Endothelial cell of umbilical vein (primary cell): ENCODE results near the gene METTL16. TPM values are rescaled to one million over a fixed set of nuclear protein-coding genes. Genes with fewer than 3 reads are reported as not detected.

Experiments used
- BruUV-seq: library from RNA; stranded (reverse); fragments of 400-500 nt; replicated peaks from 2 replicates; lab custom pipeline; 2021; lab: Mats Ljungman, UMichigan
- CTCF ChIA-PET: fragments of 300-600, 350-600 bp; sonication (Branson Sonifier 250); formaldehyde crosslinking; loops from one replicate; lab custom pipeline; 2021; ENCODE audit warnings: antibody characterized with exemption, inconsistent platforms; lab: Charles Lee
- POLR2A ChIA-PET: fragments of 300-600, 350-600 bp; sonication (Branson Sonifier 250); formaldehyde crosslinking; loops from one replicate; lab custom pipeline; 2021; ENCODE audit warnings: antibody characterized with exemption, inconsistent platforms; lab: Charles Lee
- DNase-seq: peaks from one replicate; pipeline ENCODE4 v3.0.0-alpha.2; 2011; ENCODE audit warnings: low read depth, low spot score
- FAIRE-seq: peaks from 2 replicates; lab custom pipeline; 2011; peaks lifted over from hg19 to GRCh38; lab: Jason Lieb, UNC
- H2AFZ ChIP-seq: 2 replicates; pipeline ENCODE4 v1.6.0; 2012; ENCODE audit warnings: low read depth, low read length, control low read depth, inconsistent platforms
- H3K27ac ChIP-seq: 2 replicates; pipeline ENCODE4 v1.5.1; 2011; ENCODE audit warnings: low read depth, mild to moderate bottlenecking, control low read depth, low read length, moderate library complexity; ENCODE audit not compliant: insufficient read depth
- H3K27me3 ChIP-seq, 2 experiments: 2 replicates each; pipeline versions ENCODE4 v1.6.0 to v1.6.1; 2011; ENCODE audit warnings: low read length in 2 of 2, mixed read lengths in 1 of 2; ENCODE audit not compliant: control insufficient read depth in 2 of 2, insufficient read depth in 2 of 2
- H3K36me3 ChIP-seq, 2 experiments: 2 replicates in 1 of 2; 3 replicates in 1 of 2; pipeline ENCODE4 v1.5.1; 2011; ENCODE audit warnings: low read length in 2 of 2, mild to moderate bottlenecking in 1 of 2, moderate library complexity in 1 of 2; ENCODE audit not compliant: control insufficient read depth in 2 of 2, insufficient read depth in 2 of 2; ENCODE audit errors: extremely low read depth in 1 of 2
- H3K4me1 ChIP-seq: 3 replicates; pipeline ENCODE4 v1.5.1; 2011; ENCODE audit warnings: mild to moderate bottlenecking, low read length; ENCODE audit not compliant: control insufficient read depth, insufficient read depth; ENCODE audit errors: extremely low read depth
- H3K4me2 ChIP-seq: 2 replicates; pipeline ENCODE4 v1.6.1; 2011; ENCODE audit warnings: low read length, control low read depth, mixed read lengths; ENCODE audit not compliant: insufficient read depth
- H3K4me3 ChIP-seq, 3 experiments: fragments of 200-600 bp in 1 of 3; sonication (generic), shearing (Covaris generic) in 1 of 3; replicated peaks in 1 of 3; 2 replicates each; pipeline ENCODE4 v1.5.1; 2011 to 2016; ENCODE audit warnings: control low read depth in 3 of 3, low read length in 3 of 3, mild to moderate bottlenecking in 2 of 3, inconsistent platforms in 1 of 3, low read depth in 1 of 3, moderate library complexity in 1 of 3; ENCODE audit not compliant: insufficient read depth in 1 of 3
- H3K79me2 ChIP-seq: 2 replicates; pipeline ENCODE4 v1.6.0; 2012; ENCODE audit warnings: low read length, inconsistent platforms; ENCODE audit not compliant: control insufficient read depth, insufficient read depth
- H3K9ac ChIP-seq: replicated peaks from 2 replicates; pipeline ENCODE3; 2011; ENCODE audit warnings: low read length, control low read depth; ENCODE audit not compliant: insufficient read depth; ENCODE audit errors: extremely low read depth
- H3K9me1 ChIP-seq: replicated peaks from 3 replicates; pipeline ENCODE4 v1.6.0; 2011; ENCODE audit warnings: mild to moderate bottlenecking, low read length; ENCODE audit not compliant: control insufficient read depth, insufficient read depth; ENCODE audit errors: extremely low read depth
- H3K9me3 ChIP-seq: replicated peaks from 2 replicates; pipeline ENCODE4 v1.5.1; 2012; ENCODE audit warnings: low read length, inconsistent platforms; ENCODE audit not compliant: control insufficient read depth, insufficient read depth
- H4K20me1 ChIP-seq: replicated peaks from 2 replicates; pipeline ENCODE3; 2011; ENCODE audit warnings: mild to moderate bottlenecking, low read length; ENCODE audit not compliant: control insufficient read depth, insufficient read depth; ENCODE audit errors: extremely low read depth
- CTCF ChIP-seq, 2 donors: IDR thresholded peaks; 1 replicate in 1 of 2; 2 replicates in 1 of 2; pipeline ENCODE4 v1.5.1; 2011; ENCODE audit warnings: low read length in 2 of 2, mild to moderate bottlenecking in 2 of 2, moderate library complexity in 2 of 2, control low read depth in 1 of 2, inconsistent platforms in 1 of 2, low read depth in 1 of 2; ENCODE audit not compliant: insufficient read depth in 1 of 2; ENCODE audit errors: extremely low read depth in 1 of 2
- EZH2 ChIP-seq: IDR thresholded peaks from 2 replicates; pipeline ENCODE4 v1.6.1; 2012; ENCODE audit warnings: borderline replicate concordance, low read depth, mild to moderate bottlenecking, moderate library complexity, low read length, inconsistent platforms; ENCODE audit not compliant: severe bottlenecking
- FOS ChIP-seq: IDR thresholded peaks from 2 replicates; pipeline ENCODE4 v1.6.1; 2011; ENCODE audit warnings: mild to moderate bottlenecking, low read length, moderate library complexity, borderline replicate concordance; ENCODE audit not compliant: insufficient read depth
- GATA2 ChIP-seq: IDR thresholded peaks from 2 replicates; pipeline ENCODE4 v1.7.0; 2011; ENCODE audit warnings: low read depth, mild to moderate bottlenecking, moderate library complexity, mixed read lengths, low read length; ENCODE audit not compliant: insufficient read length, insufficient read depth
- JUN ChIP-seq: IDR thresholded peaks from 2 replicates; pipeline ENCODE4 v1.6.1; 2011; ENCODE audit warnings: borderline replicate concordance, low read depth; ENCODE audit not compliant: insufficient read length, insufficient read depth
- MAX ChIP-seq: IDR thresholded peaks from 2 replicates; pipeline ENCODE4 v1.6.1; 2011; ENCODE audit not compliant: insufficient read depth, insufficient read length
- MYC ChIP-seq: IDR thresholded peaks from one replicate; pipeline ENCODE4 v1.6.1; 2011; ENCODE audit warnings: mild to moderate bottlenecking, low read depth, low read length
- POLR2A ChIP-seq: IDR thresholded peaks from 2 replicates; pipeline ENCODE4 v1.6.1; 2012; ENCODE audit warnings: low read depth, mild to moderate bottlenecking, control low read depth, low read length
- POLR2AphosphoS5 ChIP-seq: IDR thresholded peaks from 2 replicates; pipeline ENCODE4 v1.6.1; 2012; ENCODE audit warnings: low read depth, mild to moderate bottlenecking, control low read depth, low read length, moderate library complexity; ENCODE audit not compliant: insufficient read depth
- dilution Hi-C: fragments of 300-500 bp; cut with MboI; formaldehyde crosslinking; loops from one replicate; pipeline ENCODE4 v1.15.0; 2019; ENCODE audit warnings: low sequenced_read_pairs; ENCODE audit not compliant: extremely low pct_ligation_motif_present
- intact Hi-C: fragments of 100-400 bp; cut with micrococcal nuclease; formaldehyde crosslinking; loops from one replicate; pipeline ENCODE4 v1.10.0; 2022
- polyA plus RNA-seq, 4 experiments: library from polyadenylated mRNA; depleted of rRNA in 3 of 4; stranded (reverse) in 3 of 4; unstranded in 1 of 4; fragments of >200 nt; gene quantifications; 2 replicates each; pipeline versions ENCODE4 v1.2.1 to v1.2.3, GENCODE V29; 2011 to 2012; ENCODE audit warnings: missing spikeins in 1 of 4
- total RNA-seq: library from RNA; stranded (reverse); gene quantifications from 2 replicates; pipeline ENCODE4 v1.2.3, GENCODE V29; 2021

Gene METTL16
- total and polyA plus RNA-seq, 2 donors (not counting 3 experiments of a cell fraction or from before 2014, with no cell fraction given), result 11.0 to 24.7 TPM

DNA sequence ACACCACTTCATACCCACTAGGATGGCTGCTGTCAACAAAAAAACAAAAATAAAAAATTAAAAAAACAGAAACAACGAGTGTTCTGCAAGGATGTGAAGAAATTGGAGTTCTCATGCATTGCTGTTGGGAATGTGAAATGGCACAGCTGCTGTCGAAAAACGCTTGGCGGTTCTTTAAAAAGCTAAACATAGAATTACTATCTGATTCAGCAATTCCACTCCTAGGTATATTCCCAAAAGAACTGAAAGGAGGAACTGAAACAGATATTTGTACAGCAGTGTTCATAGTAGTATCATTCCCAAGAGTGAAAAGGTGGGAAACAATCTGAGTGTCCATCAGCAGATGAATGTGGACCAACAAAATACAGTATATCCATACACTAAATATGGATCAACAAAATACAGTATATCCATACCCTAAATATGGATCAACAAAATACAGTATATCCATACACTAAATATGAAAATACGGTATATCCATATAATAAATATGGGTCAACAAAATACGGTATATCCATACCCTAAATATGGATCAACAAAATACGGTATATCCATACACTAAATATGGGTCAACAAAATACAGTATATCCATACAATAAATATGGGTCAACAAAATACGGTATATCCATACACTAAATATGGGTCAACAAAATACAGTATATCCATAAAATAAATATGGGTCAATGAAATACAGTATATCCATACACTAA, 8.7 kb downstream of the METTL16 start:
- dilution Hi-C loops (no loop called here), intact Hi-C loops (no loop called here)
- no TSS peak for BruUV-seq
- H2AFZ ChIP-seq, result no peak overlapping the region
- no peaks in the 10 kb centered on the region for H3K9me1 ChIP-seq
- H4K20me1 ChIP-seq, result no peaks in the 10 kb centered on the region
- no peaks in the 10 kb centered on the region for H3K9me3 ChIP-seq
- peaks cover 34% of the 10 kb centered on the region for H3K79me2 ChIP-seq
- DNase-seq (no peak), FAIRE-seq (no peak)
- H3K9ac ChIP-seq, result no peak overlapping the region
- CTCF ChIA-PET, result interaction anchor here (1.0 kb wide), 1 partner anchor 8 kb away, joined by 5 read pairs; the partner anchor contains the start of gene METTL16
- H3K36me3 ChIP-seq, result no peaks in the 10 kb centered on the region
- H3K27ac ChIP-seq, result no peak overlapping the region
- TF ChIP-seq POLR2A (no peak), CTCF (IDR thresholded peaks at IDR 0.05; ENCODE audit: extremely low read depth in 1 of 2, insufficient read depth in 1 of 2, low read depth in 1 of 2, low read length in 2 of 2) (no peak), JUN (no peak), GATA2 (no peak), POLR2AphosphoS5 (no peak), FOS (no peak), MYC (no peak), MAX (no peak), EZH2 (no peak)
- POLR2A ChIA-PET, result no interaction called here
- H3K4me3 ChIP-seq, result no peak overlapping the region
- no peaks in the 10 kb centered on the region for H3K27me3 ChIP-seq
- no peaks in the 10 kb centered on the region for H3K4me1 ChIP-seq
- H3K4me2 ChIP-seq, result no peak overlapping the region
